Endothelial cell of coronary artery (primary cell): ENCODE data around the gene EVA1A. TPM values are rescaled to one million over a fixed set of nuclear protein-coding genes. Genes with fewer than 3 reads are reported as not detected.

Experiments used
- total RNA-seq: library from RNA; depleted of rRNA; stranded (reverse); fragments of >200 nt; gene quantifications from 2 replicates; pipeline ENCODE4 v1.2.3, GENCODE V29; 2014

EVA1A gene
- total RNA-seq, result 88.6 and 116 TPM in 2 replicates

GRCh38 chr2:75560768-75561565 is at the start of gene EVA1A:
Gene EVA1A (minus strand): TSS chr2:75560939. CDS start chr2:75518140, 42,799 bp downstream.

Other genes starting within 250 kb of the EVA1A start
- 38.9 and 40.9 TPM in 2 replicates for gene MRPL19, start 85.8 kb upstream of the EVA1A start, total RNA-seq
- gene GCFC2, start 150.0 kb upstream of the EVA1A start, total RNA-seq, result 9.0 and 12.1 TPM in 2 replicates